ENCODE results near the gene SRMS.

Gene SRMS

DNA sequence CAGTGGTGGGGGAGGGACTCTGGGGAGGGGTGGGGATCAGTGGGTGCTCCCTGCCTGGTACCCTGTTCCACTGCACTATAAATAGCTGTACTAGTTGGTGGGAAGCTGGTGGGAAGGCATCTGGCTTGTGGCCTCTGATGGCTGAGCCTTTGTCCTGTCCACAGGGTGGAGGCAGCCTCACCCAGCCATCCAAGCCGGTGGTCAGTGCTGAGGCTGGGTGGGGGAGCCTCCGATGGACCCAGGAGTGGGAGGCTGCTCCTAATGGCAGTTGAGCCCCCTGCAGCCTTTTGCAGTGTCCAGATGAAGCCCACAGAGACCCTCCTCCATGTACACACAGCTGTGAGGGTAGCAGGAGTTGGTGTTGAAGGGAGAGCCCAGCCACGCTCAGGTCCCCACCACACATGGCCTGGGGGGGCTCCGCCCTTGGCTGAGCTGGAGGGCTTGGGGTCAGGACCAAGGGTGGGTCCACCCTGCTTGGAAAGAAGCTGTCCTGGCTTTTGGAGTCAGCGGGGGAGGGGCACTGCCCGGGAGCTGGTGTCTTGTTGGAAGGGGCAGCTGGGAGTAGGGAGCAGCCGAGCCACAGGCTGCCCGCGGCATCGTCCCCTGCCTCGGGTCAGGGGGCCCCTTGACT is 24.5 kb downstream of the SRMS start:
- in situ Hi-C loops (cut with MboI; ENCODE audit: low sequenced_read_pairs, unreplicated experiment), result no loop called here
- TF ChIP-seq, protein P1, sequence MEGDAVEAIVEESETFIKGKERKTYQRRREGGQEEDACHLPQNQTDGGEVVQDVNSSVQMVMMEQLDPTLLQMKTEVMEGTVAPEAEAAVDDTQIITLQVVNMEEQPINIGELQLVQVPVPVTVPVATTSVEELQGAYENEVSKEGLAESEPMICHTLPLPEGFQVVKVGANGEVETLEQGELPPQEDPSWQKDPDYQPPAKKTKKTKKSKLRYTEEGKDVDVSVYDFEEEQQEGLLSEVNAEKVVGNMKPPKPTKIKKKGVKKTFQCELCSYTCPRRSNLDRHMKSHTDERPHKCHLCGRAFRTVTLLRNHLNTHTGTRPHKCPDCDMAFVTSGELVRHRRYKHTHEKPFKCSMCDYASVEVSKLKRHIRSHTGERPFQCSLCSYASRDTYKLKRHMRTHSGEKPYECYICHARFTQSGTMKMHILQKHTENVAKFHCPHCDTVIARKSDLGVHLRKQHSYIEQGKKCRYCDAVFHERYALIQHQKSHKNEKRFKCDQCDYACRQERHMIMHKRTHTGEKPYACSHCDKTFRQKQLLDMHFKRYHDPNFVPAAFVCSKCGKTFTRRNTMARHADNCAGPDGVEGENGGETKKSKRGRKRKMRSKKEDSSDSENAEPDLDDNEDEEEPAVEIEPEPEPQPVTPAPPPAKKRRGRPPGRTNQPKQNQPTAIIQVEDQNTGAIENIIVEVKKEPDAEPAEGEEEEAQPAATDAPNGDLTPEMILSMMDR (IDR thresholded peaks at IDR 0.05; ENCODE audit: borderline replicate concordance, control extremely low read depth, extremely low read depth, insufficient read depth, missing control alignments), result no peak
- DNase-seq (ENCODE audit: low spot score), result no peak

DNA sequence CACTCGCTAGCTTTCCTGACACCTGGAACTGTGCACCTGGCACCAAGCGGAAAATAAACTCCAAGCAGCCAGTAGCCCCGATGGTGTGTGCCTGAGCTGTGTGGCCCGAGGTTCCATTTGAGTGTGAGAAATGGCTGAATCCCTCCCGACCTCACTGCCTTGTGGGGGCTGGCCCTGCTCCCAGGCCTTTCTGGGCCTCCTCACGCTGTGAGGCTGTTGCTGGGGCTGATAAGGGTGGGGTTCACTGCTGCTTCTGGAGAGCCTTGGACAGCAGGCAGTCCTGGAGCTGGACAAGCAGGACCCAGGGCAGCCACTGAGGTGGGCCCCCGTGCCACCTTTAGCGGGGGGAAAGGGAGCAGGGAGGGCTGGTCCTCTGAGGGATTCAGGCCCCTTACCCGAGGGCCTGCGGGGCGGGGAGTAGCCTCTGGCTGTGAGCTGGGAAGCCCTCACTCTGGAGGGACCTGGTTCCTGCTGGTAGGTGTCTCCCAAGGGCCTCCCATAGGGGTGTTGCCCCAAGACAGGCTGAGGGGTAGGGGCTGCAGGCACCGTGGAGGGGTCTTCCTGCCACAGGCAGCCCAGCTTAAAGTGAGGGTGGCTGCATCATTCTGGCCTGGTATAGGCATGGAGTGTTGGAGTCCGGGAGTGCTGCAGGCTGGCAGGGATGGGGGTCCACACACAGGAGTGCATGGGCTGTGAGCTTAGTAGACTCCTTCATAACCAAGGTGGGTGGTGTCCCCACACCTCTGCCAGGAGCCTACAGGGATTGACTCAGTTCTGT is 25.3 kb downstream of the SRMS start:
- in situ Hi-C loops (cut with MboI; ENCODE audit: low sequenced_read_pairs, unreplicated experiment), result no loop called here
- TF ChIP-seq, protein P1 (IDR thresholded peaks at IDR 0.05; ENCODE audit: borderline replicate concordance, control extremely low read depth, extremely low read depth, insufficient read depth, missing control alignments), result no peak
- no peak for DNase-seq (ENCODE audit: low spot score)

DNA sequence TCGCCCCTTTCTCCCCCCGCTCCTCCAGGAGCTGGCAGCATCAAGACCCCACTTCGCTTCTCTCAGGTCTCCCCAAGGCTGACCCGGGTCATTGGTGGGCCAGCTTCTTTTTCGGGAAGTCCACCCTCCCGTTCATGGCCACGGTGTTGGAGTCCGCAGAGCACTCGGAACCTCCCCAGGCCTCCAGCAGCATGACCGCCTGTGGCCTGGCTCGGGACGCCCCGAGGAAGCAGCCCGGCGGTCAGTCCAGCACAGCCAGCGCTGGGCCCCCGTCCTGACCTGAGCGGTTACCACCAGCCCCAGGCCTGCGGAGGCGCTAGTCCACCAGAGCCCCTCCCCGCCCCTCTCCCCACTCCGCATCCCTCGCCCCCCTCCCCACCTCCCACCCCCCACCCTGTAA is 25.9 kb downstream of the SRMS start:
- DNase-seq (ENCODE audit: low spot score), result no peak
- TF ChIP-seq, protein P1 (IDR thresholded peaks at IDR 0.05; ENCODE audit: borderline replicate concordance, control extremely low read depth, extremely low read depth, insufficient read depth, missing control alignments), result no peak
- in situ Hi-C loops (cut with MboI; ENCODE audit: low sequenced_read_pairs, unreplicated experiment), result no loop called here

- in situ Hi-C loops (cut with MboI; ENCODE audit: low sequenced_read_pairs, unreplicated experiment), result no loop called here
- TF ChIP-seq, protein P1 (IDR thresholded peaks at IDR 0.05; ENCODE audit: borderline replicate concordance, control extremely low read depth, extremely low read depth, insufficient read depth, missing control alignments), result peak; percentile 7
- peak; percentile 90 for DNase-seq (ENCODE audit: low spot score)
These were observed 26.5 kb downstream of the SRMS start for GRCh38 chr20:63520934-63521601.

DNA sequence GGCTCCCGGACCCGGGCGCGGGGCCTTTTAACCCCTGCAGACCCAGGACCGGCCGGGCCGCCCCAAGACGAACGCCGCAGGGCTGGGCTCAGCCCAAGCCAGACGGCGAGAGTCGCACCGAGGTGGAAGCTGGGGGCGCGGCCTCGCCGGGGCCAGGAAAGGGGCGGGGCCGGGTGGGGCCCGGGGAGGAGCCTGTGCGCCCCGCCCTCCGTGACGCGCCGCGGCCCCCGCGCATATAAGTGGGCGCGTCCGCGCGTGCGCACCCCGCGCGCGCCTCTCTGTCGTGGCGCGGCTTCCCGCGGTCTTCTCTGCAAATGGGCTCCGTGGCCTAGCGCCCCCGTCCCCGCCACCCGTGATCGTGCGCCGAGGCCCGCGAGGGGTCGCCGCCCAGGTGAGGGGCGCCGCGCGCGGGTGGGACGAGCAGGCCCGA is 27.0 kb downstream of the SRMS start, which contains the start of gene PPDPF:
TSS of gene PPDPF (plus strand) at position 262 of the 430 bp plus-strand sequence. CDS start 544 bp downstream, outside the sequence.
- peak; percentile 99 for DNase-seq (ENCODE audit: low spot score)
- TF ChIP-seq, protein P1 (IDR thresholded peaks at IDR 0.05; ENCODE audit: borderline replicate concordance, control extremely low read depth, extremely low read depth, insufficient read depth, missing control alignments), result no peak

DNA sequence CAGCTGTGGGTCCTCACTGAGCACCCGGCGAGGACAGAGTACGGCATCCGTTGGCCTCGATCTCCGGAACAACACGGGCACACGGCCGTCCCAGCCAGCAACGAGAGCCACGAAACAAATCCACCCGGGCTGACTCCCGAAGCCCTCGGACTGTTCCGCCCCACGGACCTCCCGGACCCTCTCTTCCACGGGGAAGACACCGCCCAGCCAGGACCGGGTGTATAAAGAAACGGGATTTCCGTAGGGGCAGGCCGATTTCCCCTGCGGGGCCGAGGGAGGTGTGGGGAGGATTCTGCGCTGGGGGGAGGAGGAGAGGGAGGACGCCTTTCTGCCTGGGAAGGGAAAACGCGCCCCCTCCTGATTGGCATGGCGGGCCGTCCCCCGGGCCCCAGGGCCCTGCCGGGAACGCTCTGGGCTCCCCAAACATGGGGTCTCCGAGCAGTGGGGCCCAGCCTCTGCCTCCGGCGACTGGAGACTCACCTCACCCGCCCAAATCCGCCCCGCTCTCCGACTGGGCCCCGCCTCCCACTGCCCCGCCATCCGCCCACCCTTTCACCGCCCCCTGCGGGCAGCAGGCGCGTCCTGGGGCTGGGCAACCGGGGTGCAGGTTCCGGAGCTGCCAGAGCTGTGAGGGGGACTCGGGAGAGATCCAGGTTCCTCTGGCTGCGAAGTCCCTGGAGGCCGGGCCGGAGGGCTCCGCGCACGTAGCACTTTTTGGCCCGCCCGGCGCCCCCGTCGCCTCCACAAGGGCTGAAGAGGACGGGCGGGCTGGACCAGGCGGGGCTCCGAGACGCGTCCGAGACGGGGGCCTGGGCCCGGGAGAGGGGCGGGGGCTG is 27.7 kb downstream of the SRMS start:
- peak; percentile 83 for DNase-seq (ENCODE audit: low spot score)
- TF ChIP-seq, protein P1 (IDR thresholded peaks at IDR 0.05; ENCODE audit: borderline replicate concordance, control extremely low read depth, extremely low read depth, insufficient read depth, missing control alignments), result no peak
- in situ Hi-C loops (cut with MboI; ENCODE audit: low sequenced_read_pairs, unreplicated experiment), result no loop called here

More for the DNA sequence above, 27.0 kb downstream of the SRMS start, which contains the start of gene PPDPF:
- in situ Hi-C loops (cut with MboI; ENCODE audit: low sequenced_read_pairs, unreplicated experiment), result no loop called here
